Endothelial cell of umbilical vein (primary cell): ENCODE measurements around the gene A1BG. TPM values are rescaled to one million over a fixed set of nuclear protein-coding genes. Genes with fewer than 3 reads are reported as not detected.

Experiments used
- BruUV-seq: library from RNA; stranded (reverse); fragments of 400-500 nt; replicated peaks from 2 replicates; lab custom pipeline; 2021; lab: Mats Ljungman, UMichigan
- CTCF ChIA-PET: fragments of 300-600, 350-600 bp; sonication (Branson Sonifier 250); formaldehyde crosslinking; loops from one replicate; lab custom pipeline; 2021; ENCODE audit warnings: antibody characterized with exemption, inconsistent platforms; lab: Charles Lee
- POLR2A ChIA-PET: fragments of 300-600, 350-600 bp; sonication (Branson Sonifier 250); formaldehyde crosslinking; loops from one replicate; lab custom pipeline; 2021; ENCODE audit warnings: antibody characterized with exemption, inconsistent platforms; lab: Charles Lee
- DNase-seq: peaks from one replicate; pipeline ENCODE4 v3.0.0-alpha.2; 2011; ENCODE audit warnings: low read depth, low spot score
- FAIRE-seq: peaks from 2 replicates; lab custom pipeline; 2011; peaks lifted over from hg19 to GRCh38; lab: Jason Lieb, UNC
- H2AFZ ChIP-seq: 2 replicates; pipeline ENCODE4 v1.6.0; 2012; ENCODE audit warnings: low read depth, low read length, control low read depth, inconsistent platforms
- H3K27ac ChIP-seq: 2 replicates; pipeline ENCODE4 v1.5.1; 2011; ENCODE audit warnings: low read depth, mild to moderate bottlenecking, control low read depth, low read length, moderate library complexity; ENCODE audit not compliant: insufficient read depth
- H3K27me3 ChIP-seq, 2 experiments: 2 replicates each; pipeline versions ENCODE4 v1.6.0 to v1.6.1; 2011; ENCODE audit warnings: low read length in 2 of 2, mixed read lengths in 1 of 2; ENCODE audit not compliant: control insufficient read depth in 2 of 2, insufficient read depth in 2 of 2
- H3K36me3 ChIP-seq, 2 experiments: 2 replicates in 1 of 2; 3 replicates in 1 of 2; pipeline ENCODE4 v1.5.1; 2011; ENCODE audit warnings: low read length in 2 of 2, mild to moderate bottlenecking in 1 of 2, moderate library complexity in 1 of 2; ENCODE audit not compliant: control insufficient read depth in 2 of 2, insufficient read depth in 2 of 2; ENCODE audit errors: extremely low read depth in 1 of 2
- H3K4me1 ChIP-seq: 3 replicates; pipeline ENCODE4 v1.5.1; 2011; ENCODE audit warnings: mild to moderate bottlenecking, low read length; ENCODE audit not compliant: control insufficient read depth, insufficient read depth; ENCODE audit errors: extremely low read depth
- H3K4me2 ChIP-seq: 2 replicates; pipeline ENCODE4 v1.6.1; 2011; ENCODE audit warnings: low read length, control low read depth, mixed read lengths; ENCODE audit not compliant: insufficient read depth
- H3K4me3 ChIP-seq, 3 experiments: fragments of 200-600 bp in 1 of 3; sonication (generic), shearing (Covaris generic) in 1 of 3; replicated peaks in 1 of 3; 2 replicates each; pipeline ENCODE4 v1.5.1; 2011 to 2016; ENCODE audit warnings: control low read depth in 3 of 3, low read length in 3 of 3, mild to moderate bottlenecking in 2 of 3, inconsistent platforms in 1 of 3, low read depth in 1 of 3, moderate library complexity in 1 of 3; ENCODE audit not compliant: insufficient read depth in 1 of 3
- H3K79me2 ChIP-seq: 2 replicates; pipeline ENCODE4 v1.6.0; 2012; ENCODE audit warnings: low read length, inconsistent platforms; ENCODE audit not compliant: control insufficient read depth, insufficient read depth
- H3K9ac ChIP-seq: replicated peaks from 2 replicates; pipeline ENCODE3; 2011; ENCODE audit warnings: low read length, control low read depth; ENCODE audit not compliant: insufficient read depth; ENCODE audit errors: extremely low read depth
- H3K9me1 ChIP-seq: replicated peaks from 3 replicates; pipeline ENCODE4 v1.6.0; 2011; ENCODE audit warnings: mild to moderate bottlenecking, low read length; ENCODE audit not compliant: control insufficient read depth, insufficient read depth; ENCODE audit errors: extremely low read depth
- H3K9me3 ChIP-seq: replicated peaks from 2 replicates; pipeline ENCODE4 v1.5.1; 2012; ENCODE audit warnings: low read length, inconsistent platforms; ENCODE audit not compliant: control insufficient read depth, insufficient read depth
- H4K20me1 ChIP-seq: replicated peaks from 2 replicates; pipeline ENCODE3; 2011; ENCODE audit warnings: mild to moderate bottlenecking, low read length; ENCODE audit not compliant: control insufficient read depth, insufficient read depth; ENCODE audit errors: extremely low read depth
- EZH2 ChIP-seq: IDR thresholded peaks from 2 replicates; pipeline ENCODE4 v1.6.1; 2012; ENCODE audit warnings: borderline replicate concordance, low read depth, mild to moderate bottlenecking, moderate library complexity, low read length, inconsistent platforms; ENCODE audit not compliant: severe bottlenecking
- FOS ChIP-seq: IDR thresholded peaks from 2 replicates; pipeline ENCODE4 v1.6.1; 2011; ENCODE audit warnings: mild to moderate bottlenecking, low read length, moderate library complexity, borderline replicate concordance; ENCODE audit not compliant: insufficient read depth
- GATA2 ChIP-seq: IDR thresholded peaks from 2 replicates; pipeline ENCODE4 v1.7.0; 2011; ENCODE audit warnings: low read depth, mild to moderate bottlenecking, moderate library complexity, mixed read lengths, low read length; ENCODE audit not compliant: insufficient read length, insufficient read depth
- JUN ChIP-seq: IDR thresholded peaks from 2 replicates; pipeline ENCODE4 v1.6.1; 2011; ENCODE audit warnings: borderline replicate concordance, low read depth; ENCODE audit not compliant: insufficient read length, insufficient read depth
- MYC ChIP-seq: IDR thresholded peaks from one replicate; pipeline ENCODE4 v1.6.1; 2011; ENCODE audit warnings: mild to moderate bottlenecking, low read depth, low read length
- POLR2A ChIP-seq: IDR thresholded peaks from 2 replicates; pipeline ENCODE4 v1.6.1; 2012; ENCODE audit warnings: low read depth, mild to moderate bottlenecking, control low read depth, low read length
- POLR2AphosphoS5 ChIP-seq: IDR thresholded peaks from 2 replicates; pipeline ENCODE4 v1.6.1; 2012; ENCODE audit warnings: low read depth, mild to moderate bottlenecking, control low read depth, low read length, moderate library complexity; ENCODE audit not compliant: insufficient read depth
- dilution Hi-C: fragments of 300-500 bp; cut with MboI; formaldehyde crosslinking; loops from one replicate; pipeline ENCODE4 v1.15.0; 2019; ENCODE audit warnings: low sequenced_read_pairs; ENCODE audit not compliant: extremely low pct_ligation_motif_present
- intact Hi-C: fragments of 100-400 bp; cut with micrococcal nuclease; formaldehyde crosslinking; loops from one replicate; pipeline ENCODE4 v1.10.0; 2022
- polyA plus RNA-seq, 4 experiments: library from polyadenylated mRNA; depleted of rRNA in 3 of 4; stranded (reverse) in 3 of 4; unstranded in 1 of 4; fragments of >200 nt; gene quantifications; 2 replicates each; pipeline versions ENCODE4 v1.2.1 to v1.2.3, GENCODE V29; 2011 to 2012; ENCODE audit warnings: missing spikeins in 1 of 4
- total RNA-seq: library from RNA; stranded (reverse); gene quantifications from 2 replicates; pipeline ENCODE4 v1.2.3, GENCODE V29; 2021
- TF ChIP-seq, protein P1 (sequence below), 2 donors: IDR thresholded peaks; 1 replicate in 1 of 2; 2 replicates in 1 of 2; pipeline ENCODE4 v1.5.1; 2011; ENCODE audit warnings: low read length in 2 of 2, mild to moderate bottlenecking in 2 of 2, moderate library complexity in 2 of 2, control low read depth in 1 of 2, inconsistent platforms in 1 of 2, low read depth in 1 of 2; ENCODE audit not compliant: insufficient read depth in 1 of 2; ENCODE audit errors: extremely low read depth in 1 of 2
- TF ChIP-seq, protein P2 (sequence below): IDR thresholded peaks from 2 replicates; pipeline ENCODE4 v1.6.1; 2011; ENCODE audit not compliant: insufficient read depth, insufficient read length

Gene A1BG
- total and polyA plus RNA-seq, 2 donors (not counting 3 experiments of a cell fraction or from before 2014, with no cell fraction given): 2.3 to 3.7 TPM

DNA sequence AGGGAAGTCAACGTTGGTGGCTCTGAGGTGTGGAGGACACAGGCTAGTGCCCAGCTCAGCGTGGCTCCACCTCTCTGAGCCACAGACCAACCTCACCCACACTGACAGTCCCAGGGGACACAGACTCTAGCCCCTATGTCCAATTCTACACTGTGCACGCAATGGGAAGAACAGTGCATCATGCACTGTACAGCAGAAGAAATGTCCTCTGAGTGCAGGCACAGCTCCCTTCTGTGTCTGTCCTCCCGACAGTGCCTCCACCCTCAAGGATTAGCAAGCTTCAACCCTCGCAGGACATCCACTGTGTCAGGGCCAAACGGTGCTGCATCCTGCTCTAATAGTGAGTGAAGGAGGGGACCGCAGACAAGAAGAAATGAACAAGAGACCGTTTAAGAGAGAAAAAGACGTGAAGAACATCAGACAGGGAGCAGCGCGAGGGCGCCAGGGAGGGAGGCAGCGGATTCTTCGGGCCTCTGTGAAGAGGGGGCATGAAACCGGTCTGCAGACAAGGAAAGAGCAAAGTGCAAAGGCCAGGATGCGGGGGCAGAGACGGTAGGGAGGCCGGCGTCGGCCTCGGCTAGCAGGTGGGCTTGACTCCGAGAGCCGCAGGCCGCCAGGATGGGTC is 26.9 kb upstream of the A1BG start:
- Histone ChIP-seq H3K79me2 (no peaks in the 10 kb centered on the region), H3K27me3 (no peaks in the 10 kb centered on the region), H3K27ac (no peak overlapping the region), H3K4me2 (peak overlapping the region; percentile 58), H2AFZ (peak overlapping the region; percentile 71), H3K4me1 (peaks cover 7% of the 10 kb centered on the region), H3K36me3 (no peaks in the 10 kb centered on the region), H3K9ac (peak overlapping the region; percentile 39), H3K9me1 (no peaks in the 10 kb centered on the region), H3K4me3 (peak overlapping the region; percentile 31 to 84 (median 55)), H4K20me1 (no peaks in the 10 kb centered on the region), H3K9me3 (no peaks in the 10 kb centered on the region)
- dilution Hi-C loops (no loop called here), intact Hi-C loops (loop anchor here (1.0 to 2.0 kb wide), 3 partner anchors 75 to 151 kb away; partner anchors contain the start of genes ERVK3-1, ZNF544 and ZNF8)
- peak; percentile 24 for FAIRE-seq
- TSS peak; percentile 27 for BruUV-seq
- ChIA-PET POLR2A (no interaction called here), CTCF (no interaction called here)
- DNase-seq: no peak
- TF ChIP-seq FOS (no peak), EZH2 (no peak), GATA2 (no peak), JUN (no peak), POLR2AphosphoS5 (no peak), POLR2A (no peak), MYC (no peak)
- TF ChIP-seq, protein P1, sequence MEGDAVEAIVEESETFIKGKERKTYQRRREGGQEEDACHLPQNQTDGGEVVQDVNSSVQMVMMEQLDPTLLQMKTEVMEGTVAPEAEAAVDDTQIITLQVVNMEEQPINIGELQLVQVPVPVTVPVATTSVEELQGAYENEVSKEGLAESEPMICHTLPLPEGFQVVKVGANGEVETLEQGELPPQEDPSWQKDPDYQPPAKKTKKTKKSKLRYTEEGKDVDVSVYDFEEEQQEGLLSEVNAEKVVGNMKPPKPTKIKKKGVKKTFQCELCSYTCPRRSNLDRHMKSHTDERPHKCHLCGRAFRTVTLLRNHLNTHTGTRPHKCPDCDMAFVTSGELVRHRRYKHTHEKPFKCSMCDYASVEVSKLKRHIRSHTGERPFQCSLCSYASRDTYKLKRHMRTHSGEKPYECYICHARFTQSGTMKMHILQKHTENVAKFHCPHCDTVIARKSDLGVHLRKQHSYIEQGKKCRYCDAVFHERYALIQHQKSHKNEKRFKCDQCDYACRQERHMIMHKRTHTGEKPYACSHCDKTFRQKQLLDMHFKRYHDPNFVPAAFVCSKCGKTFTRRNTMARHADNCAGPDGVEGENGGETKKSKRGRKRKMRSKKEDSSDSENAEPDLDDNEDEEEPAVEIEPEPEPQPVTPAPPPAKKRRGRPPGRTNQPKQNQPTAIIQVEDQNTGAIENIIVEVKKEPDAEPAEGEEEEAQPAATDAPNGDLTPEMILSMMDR (IDR thresholded peaks at IDR 0.05; ENCODE audit: extremely low read depth in 1 of 2, insufficient read depth in 1 of 2, low read depth in 1 of 2, low read length in 2 of 2): no peak
- TF ChIP-seq, protein P2, sequence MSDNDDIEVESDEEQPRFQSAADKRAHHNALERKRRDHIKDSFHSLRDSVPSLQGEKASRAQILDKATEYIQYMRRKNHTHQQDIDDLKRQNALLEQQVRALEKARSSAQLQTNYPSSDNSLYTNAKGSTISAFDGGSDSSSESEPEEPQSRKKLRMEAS: no peak
